VCaP (cell line): Measurements from ENCODE around the gene DMAC2.

ENCODE experiments used
- H3K27ac ChIP-seq: fragments of 450-650 bp; 2 replicates; pipeline ENCODE4 v1.5.1; 2017
- TF ChIP-seq, protein P1 (sequence below): fragments of 450-650 bp; conservative IDR thresholded peaks from 2 replicates; pipeline ENCODE4 v1.5.1; 2017; ENCODE audit warnings: mild to moderate bottlenecking, moderate library complexity

DMAC2 gene

DNA sequence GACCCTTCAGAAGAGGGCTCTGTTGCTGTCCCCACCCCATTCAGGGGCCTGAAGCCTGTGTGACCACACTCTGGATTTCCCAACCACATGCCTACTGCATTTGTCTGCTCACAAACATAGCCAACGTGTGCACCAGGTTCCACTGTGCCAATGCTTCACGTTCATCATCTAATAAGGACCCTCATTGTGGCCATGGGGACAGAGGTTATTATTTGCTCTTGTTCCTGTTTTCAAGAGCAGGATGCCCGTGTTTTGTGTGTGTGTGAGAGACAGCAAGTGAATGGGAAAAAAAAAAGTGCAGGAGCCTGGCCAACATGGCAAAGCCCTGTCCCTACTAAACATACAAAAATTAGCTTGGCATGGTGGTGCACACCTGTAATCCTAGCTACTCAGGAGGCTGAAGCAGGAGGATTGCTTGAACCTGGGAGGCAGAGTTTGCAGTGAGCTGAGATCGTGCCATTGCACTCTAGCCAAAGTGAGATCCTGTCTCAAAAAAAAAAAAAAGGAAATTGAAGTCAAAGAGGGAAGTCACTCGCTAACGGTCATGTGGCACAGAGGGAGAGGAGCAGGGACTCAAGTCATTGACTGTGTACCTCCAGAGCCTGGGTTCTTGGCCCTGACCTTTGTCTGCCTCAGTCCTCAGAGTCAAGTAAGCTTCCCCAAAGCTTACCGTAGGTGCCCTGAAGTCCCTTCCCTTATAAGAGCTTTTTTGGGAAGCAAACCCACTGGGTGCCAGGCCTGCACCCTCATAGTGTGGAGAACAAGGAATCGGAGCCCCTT is 19.4 kb downstream of the DMAC2 start:
- TF ChIP-seq, protein P1, sequence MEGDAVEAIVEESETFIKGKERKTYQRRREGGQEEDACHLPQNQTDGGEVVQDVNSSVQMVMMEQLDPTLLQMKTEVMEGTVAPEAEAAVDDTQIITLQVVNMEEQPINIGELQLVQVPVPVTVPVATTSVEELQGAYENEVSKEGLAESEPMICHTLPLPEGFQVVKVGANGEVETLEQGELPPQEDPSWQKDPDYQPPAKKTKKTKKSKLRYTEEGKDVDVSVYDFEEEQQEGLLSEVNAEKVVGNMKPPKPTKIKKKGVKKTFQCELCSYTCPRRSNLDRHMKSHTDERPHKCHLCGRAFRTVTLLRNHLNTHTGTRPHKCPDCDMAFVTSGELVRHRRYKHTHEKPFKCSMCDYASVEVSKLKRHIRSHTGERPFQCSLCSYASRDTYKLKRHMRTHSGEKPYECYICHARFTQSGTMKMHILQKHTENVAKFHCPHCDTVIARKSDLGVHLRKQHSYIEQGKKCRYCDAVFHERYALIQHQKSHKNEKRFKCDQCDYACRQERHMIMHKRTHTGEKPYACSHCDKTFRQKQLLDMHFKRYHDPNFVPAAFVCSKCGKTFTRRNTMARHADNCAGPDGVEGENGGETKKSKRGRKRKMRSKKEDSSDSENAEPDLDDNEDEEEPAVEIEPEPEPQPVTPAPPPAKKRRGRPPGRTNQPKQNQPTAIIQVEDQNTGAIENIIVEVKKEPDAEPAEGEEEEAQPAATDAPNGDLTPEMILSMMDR: no peak
- no peak overlapping the region for H3K27ac ChIP-seq

DNA sequence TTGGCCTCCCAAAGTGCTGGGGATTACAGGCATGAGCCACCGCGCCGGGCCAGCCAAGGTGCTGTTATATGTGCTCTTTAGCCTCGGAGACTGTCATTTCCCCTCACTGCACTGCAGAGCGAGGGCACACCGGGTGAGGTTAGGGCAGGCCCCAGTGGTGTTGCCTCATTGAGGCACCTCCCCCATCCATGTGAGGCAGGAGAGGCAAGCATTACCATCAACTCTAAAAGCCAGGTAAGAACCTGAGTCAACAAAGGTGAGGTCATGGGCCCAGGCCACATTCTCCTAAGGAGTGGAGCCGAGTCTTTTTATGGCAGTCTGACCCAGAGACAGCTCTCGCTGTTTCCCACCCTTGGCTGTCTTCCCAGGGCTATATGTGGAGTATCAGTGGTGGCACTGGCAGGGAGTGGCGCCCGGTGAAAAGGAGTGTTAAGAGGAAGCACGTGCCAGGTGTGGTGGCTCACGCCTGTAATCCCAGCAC is 23.5 kb downstream of the DMAC2 start:
- H3K27ac ChIP-seq: no peak overlapping the region
- TF ChIP-seq, protein P1: no peak

DNA sequence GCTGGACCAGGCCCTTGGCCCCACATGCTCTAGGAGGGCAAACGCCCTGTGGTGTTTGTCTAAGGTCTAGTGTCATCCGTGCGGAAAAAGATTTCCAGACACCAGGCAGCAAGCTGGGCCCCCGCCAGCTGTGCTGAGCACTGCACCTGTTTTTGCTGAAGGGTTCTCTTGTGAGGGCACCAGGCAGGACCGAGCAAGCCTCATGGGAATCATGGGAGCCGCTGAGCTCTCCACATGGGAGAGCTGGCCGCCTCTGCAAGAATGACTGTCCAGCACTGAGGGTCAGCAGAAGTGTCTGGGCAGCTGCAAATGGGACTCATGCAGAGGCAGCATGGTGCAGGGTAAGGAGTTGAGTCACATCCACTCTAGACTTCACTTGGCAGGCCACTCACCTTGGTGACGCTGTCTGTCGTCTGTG is 24.5 kb downstream of the DMAC2 start:
- no peak overlapping the region for H3K27ac ChIP-seq
- TF ChIP-seq, protein P1: no peak

DNA sequence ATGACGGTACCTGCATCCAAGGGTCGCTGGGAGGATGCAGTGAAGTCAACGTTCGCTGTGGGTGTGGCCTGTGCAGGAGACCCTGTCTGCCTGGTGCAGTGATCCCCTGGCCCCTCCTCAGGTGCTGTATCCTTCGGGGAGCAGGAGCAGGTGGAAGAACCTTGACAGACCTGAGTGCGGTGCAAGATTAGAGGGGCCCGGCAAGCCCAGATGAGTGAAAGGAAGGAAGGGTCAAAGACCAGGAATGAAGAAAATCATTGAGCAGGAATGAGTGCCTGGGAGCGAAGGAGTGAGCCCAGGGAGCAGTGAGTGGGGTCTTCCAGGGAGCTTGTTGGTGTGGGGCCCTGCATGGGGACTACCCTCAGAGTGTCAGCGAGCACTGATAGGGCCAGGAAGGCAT is 25.3 kb downstream of the DMAC2 start:
- TF ChIP-seq, protein P1: no peak

DNA sequence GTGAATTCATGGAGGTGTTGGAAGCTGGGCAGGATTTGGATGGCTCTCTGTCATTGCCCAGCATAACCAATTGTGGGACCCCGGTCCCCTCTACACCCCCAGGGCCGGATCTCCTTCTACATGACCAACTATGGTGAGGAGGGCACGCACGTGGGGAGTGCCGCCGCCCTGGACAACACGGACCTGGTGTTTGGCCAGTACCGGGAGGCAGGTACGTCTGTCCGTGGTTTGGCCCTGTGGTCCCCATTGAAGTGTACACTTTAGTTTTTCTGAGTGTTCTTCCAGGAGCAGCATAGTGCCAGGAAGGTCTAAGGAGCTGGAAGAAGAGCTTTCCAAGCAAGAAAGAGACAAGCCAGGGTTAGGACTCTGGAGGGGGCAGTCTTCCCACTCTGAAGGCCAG is 25.8 kb downstream of the DMAC2 start:
- TF ChIP-seq, protein P1: no peak
- no peak overlapping the region for H3K27ac ChIP-seq

More for the DNA sequence above, 25.3 kb downstream of the DMAC2 start:
- no peak overlapping the region for H3K27ac ChIP-seq

DNA sequence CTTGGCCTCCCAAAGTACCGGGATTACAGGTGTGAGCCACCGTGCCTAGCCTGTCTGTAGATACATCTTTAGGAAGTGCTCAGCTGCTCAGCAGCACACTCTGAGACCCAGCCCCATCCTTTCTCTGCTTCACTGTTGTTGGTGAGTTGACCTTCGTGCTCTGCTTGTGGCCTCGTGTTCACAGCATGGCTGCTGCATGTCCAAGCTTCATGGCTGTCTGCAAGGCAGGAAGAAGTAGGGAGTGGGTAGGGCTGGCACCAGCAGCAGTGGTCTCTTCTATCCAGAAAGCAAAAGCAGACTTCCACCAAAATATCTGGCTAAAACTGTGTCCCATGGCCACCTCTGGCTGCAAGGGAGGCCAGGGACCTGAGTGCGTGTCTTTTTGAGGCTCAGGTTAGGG is 26.8 kb downstream of the DMAC2 start:
- TF ChIP-seq, protein P1: no peak

DNA sequence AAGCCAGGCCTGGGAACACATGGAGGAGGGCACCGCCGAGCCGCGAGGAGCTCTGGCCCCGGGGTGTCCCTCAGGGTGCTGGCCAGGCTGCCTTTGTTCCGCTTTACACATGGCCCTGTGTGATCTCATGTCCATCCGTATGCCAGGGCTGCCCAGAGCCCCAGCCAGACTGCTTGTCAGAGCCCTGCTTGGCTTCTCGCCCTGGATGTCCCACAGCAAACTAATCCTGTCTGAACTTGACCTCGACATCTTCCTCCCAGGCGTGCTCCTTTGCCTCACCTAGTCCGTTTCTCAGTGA is 27.8 kb downstream of the DMAC2 start:
- H3K27ac ChIP-seq: no peak overlapping the region
- TF ChIP-seq, protein P1: no peak

More for the DNA sequence above, 26.8 kb downstream of the DMAC2 start:
- no peak overlapping the region for H3K27ac ChIP-seq
